Activated CD4-positive, alpha-beta memory T cell treated with anti-CD3 and anti-CD28 coated beads, Interleukin-2, amount 10 ng/mL, durations not matched to agents 7 days and 5 days (primary cell): ENCODE measurements around the gene TEFM. TPM values are rescaled to one million over a fixed set of nuclear protein-coding genes. Genes with fewer than 3 reads are reported as not detected.
A peak's percentile ranks its signal among the peaks of the same experiment; 100 is the strongest.
"Not testable (repeated sequence)": the region's sequence is repeated elsewhere in the genome, so short reads cannot be mapped to it uniquely, and the experiment has no call there.

Experiments
- CTCF ChIA-PET: fragments of 350-600 bp; sonication (Branson Sonifier 250); formaldehyde crosslinking; loops from one replicate; lab custom pipeline; 2021; ENCODE audit warnings: antibody characterized with exemption, inconsistent platforms; lab: Charles Lee
- POLR2A ChIA-PET: fragments of 350-600 bp; sonication (Branson Sonifier 250); formaldehyde crosslinking; loops from one replicate; lab custom pipeline; 2021; ENCODE audit warnings: antibody characterized with exemption; lab: Charles Lee
- DNase-seq: peaks from one replicate; pipeline ENCODE4 v3.0.0-alpha.2; 2020
- H3K27ac Mint-ChIP-seq: one replicate; pipeline ENCODE4 v1.8.0; 2021; ENCODE audit warnings: mild to moderate bottlenecking, mixed read lengths
- H3K27me3 Mint-ChIP-seq: one replicate; pipeline ENCODE4 v1.8.0; 2021; ENCODE audit warnings: mixed read lengths
- H3K36me3 Mint-ChIP-seq: one replicate; pipeline ENCODE4 v1.8.0; 2021; ENCODE audit warnings: low read depth, mixed read lengths
- H3K4me1 Mint-ChIP-seq: one replicate; pipeline ENCODE4 v1.8.0; 2021; ENCODE audit warnings: mixed read lengths
- H3K4me3 Mint-ChIP-seq: one replicate; pipeline ENCODE4 v1.8.0; 2021; ENCODE audit warnings: mild to moderate bottlenecking, mixed read lengths
- H3K9me3 Mint-ChIP-seq: one replicate; pipeline ENCODE4 v1.8.0; 2021; ENCODE audit warnings: mixed read lengths
- total RNA-seq, 2 experiments: library from RNA; stranded (reverse); gene quantifications; one replicate each; pipeline ENCODE4 v1.2.3, GENCODE V29; 2021

TEFM gene
- total RNA-seq, 2 experiments from 2014 or later, result 14.3 to 14.9 TPM

- peaks cover 17% of the 10 kb centered on the region for H3K27me3 Mint-ChIP-seq
- CTCF ChIA-PET, result interaction anchor here (0.7 to 1.2 kb wide), 3 partner anchors 9 to 300 kb away, joined by 3 to 4 read pairs (median 3); no protein-coding TSS in a partner anchor
- no peak overlapping the region for H3K27ac Mint-ChIP-seq
- H3K9me3 Mint-ChIP-seq, result no peaks in the 10 kb centered on the region
- H3K4me1 Mint-ChIP-seq, result peaks cover 2% of the 10 kb centered on the region
- no peak for DNase-seq
- no peak overlapping the region for H3K4me3 Mint-ChIP-seq
- POLR2A ChIA-PET, result interaction anchor here (1.2 kb wide), 1 partner anchor 10 kb away, joined by 4 read pairs; the partner anchor contains the start of gene TEFM
- H3K36me3 Mint-ChIP-seq, result no peaks in the 10 kb centered on the region
Measured at GRCh38 chr17:30915833-30916611, 10.0 kb upstream of the TEFM start.

- CTCF ChIA-PET, result no interaction called here
- Mint-ChIP-seq H3K4me1 (peaks cover 2% of the 10 kb centered on the region), H3K27ac (no peak overlapping the region), H3K4me3 (no peak overlapping the region), H3K9me3 (no peaks in the 10 kb centered on the region), H3K36me3 (no peaks in the 10 kb centered on the region), H3K27me3 (peaks cover 3% of the 10 kb centered on the region)
- POLR2A ChIA-PET, result no interaction called here
- no peak for DNase-seq
Measured at GRCh38 chr17:30913955-30914354, 7.9 kb upstream of the TEFM start.

GRCh38 chr17:30910151-30910550, 4.1 kb upstream of the TEFM start:
- H3K27me3 Mint-ChIP-seq, H3K36me3 Mint-ChIP-seq, POLR2A ChIA-PET, CTCF ChIA-PET, DNase-seq, H3K9me3 Mint-ChIP-seq, H3K27ac Mint-ChIP-seq, H3K4me3 Mint-ChIP-seq: not testable (repeated sequence)
- peaks cover 27% of the 10 kb centered on the region for H3K4me1 Mint-ChIP-seq

- peaks cover 7% of the 10 kb centered on the region for H3K36me3 Mint-ChIP-seq
- no peak overlapping the region for H3K4me3 Mint-ChIP-seq
- H3K27me3 Mint-ChIP-seq, result no peaks in the 10 kb centered on the region
- ChIA-PET CTCF (no interaction called here), POLR2A (no interaction called here)
- H3K27ac Mint-ChIP-seq, result no peak overlapping the region
- peaks cover 34% of the 10 kb centered on the region for H3K4me1 Mint-ChIP-seq
- H3K9me3 Mint-ChIP-seq, result no peaks in the 10 kb centered on the region
- DNase-seq, result no peak
Measured at GRCh38 chr17:30908717-30909420, 2.8 kb upstream of the TEFM start.

GRCh38 chr17:30905742-30906100, 317 bp downstream of the TEFM start:
- peaks cover 51% of the 10 kb centered on the region for H3K4me1 Mint-ChIP-seq
- peaks cover 26% of the 10 kb centered on the region for H3K36me3 Mint-ChIP-seq
- H3K27ac Mint-ChIP-seq, result peak overlapping the region; percentile 77
- no peaks in the 10 kb centered on the region for H3K9me3 Mint-ChIP-seq
- peak; percentile 33 for DNase-seq
- ChIA-PET POLR2A (interaction anchor here (1.4 to 2.5 kb wide), 3 partner anchors 10 to 159 kb away, joined by 4 to 12 read pairs (median 4); partner anchors contain the start of gene RNF135), CTCF (interaction anchor here (0.7 kb wide), 1 partner anchor 80 kb away, joined by 3 read pairs; no protein-coding TSS in a partner anchor)
- H3K4me3 Mint-ChIP-seq, result peak overlapping the region; percentile 94
- no peaks in the 10 kb centered on the region for H3K27me3 Mint-ChIP-seq

GRCh38 chr17:30897311-30897710, 8.7 kb downstream of the TEFM start:
- Mint-ChIP-seq H3K4me3 (no peak overlapping the region), H3K36me3 (peaks cover 35% of the 10 kb centered on the region), H3K4me1 (peaks cover 10% of the 10 kb centered on the region), H3K27me3 (no peaks in the 10 kb centered on the region), H3K27ac (no peak overlapping the region), H3K9me3 (no peaks in the 10 kb centered on the region)
- CTCF ChIA-PET, result no interaction called here
- POLR2A ChIA-PET, result interaction anchor here (0.9 kb wide), 1 partner anchor 59 kb away, joined by 3 read pairs; no protein-coding TSS in a partner anchor
- DNase-seq, result no peak

- H3K36me3 Mint-ChIP-seq, result peaks cover 25% of the 10 kb centered on the region
- CTCF ChIA-PET, result interaction anchor here (0.6 to 1.7 kb wide), 3 partner anchors 12 to 322 kb away, joined by 3 to 5 read pairs (median 3); no protein-coding TSS in a partner anchor
Measured at GRCh38 chr17:30894236-30894635, 11.8 kb downstream of the TEFM start.

GRCh38 chr17:30886187-30886586, 19.9 kb downstream of the TEFM start:
- Mint-ChIP-seq H3K36me3 (peaks cover 17% of the 10 kb centered on the region), H3K4me3 (no peak overlapping the region), H3K27ac (no peak overlapping the region), H3K9me3 (no peaks in the 10 kb centered on the region), H3K4me1 (no peaks in the 10 kb centered on the region), H3K27me3 (no peaks in the 10 kb centered on the region)
- POLR2A ChIA-PET, result no interaction called here
- CTCF ChIA-PET, result no interaction called here
- DNase-seq, result no peak

More at GRCh38 chr17:30894236-30894635, 11.8 kb downstream of the TEFM start:
- POLR2A ChIA-PET, result interaction anchor here (0.7 to 2.3 kb wide), 3 partner anchors 10 to 63 kb away, joined by 3 to 12 read pairs (median 3); partner anchors contain the start of gene ATAD5
- no peak for DNase-seq
- no peak overlapping the region for H3K4me3 Mint-ChIP-seq
- H3K4me1 Mint-ChIP-seq, result no peaks in the 10 kb centered on the region
- H3K9me3 Mint-ChIP-seq, result no peaks in the 10 kb centered on the region
- no peak overlapping the region for H3K27ac Mint-ChIP-seq
- H3K27me3 Mint-ChIP-seq, result no peaks in the 10 kb centered on the region

GRCh38 chr17:30869005-30869404, 37.0 kb downstream of the TEFM start:
- H3K27ac Mint-ChIP-seq, result no peak overlapping the region
- H3K9me3 Mint-ChIP-seq, result no peaks in the 10 kb centered on the region
- ChIA-PET POLR2A (no interaction called here), CTCF (interaction anchor here (0.7 kb wide), 1 partner anchor 1673 kb away, joined by 4 read pairs; no protein-coding TSS in a partner anchor)
- no peaks in the 10 kb centered on the region for H3K4me1 Mint-ChIP-seq
- H3K27me3 Mint-ChIP-seq, result no peaks in the 10 kb centered on the region
- no peak for DNase-seq
- no peak overlapping the region for H3K4me3 Mint-ChIP-seq
- H3K36me3 Mint-ChIP-seq, result peaks cover 44% of the 10 kb centered on the region

- ChIA-PET POLR2A (no interaction called here), CTCF (no interaction called here)
- DNase-seq, result no peak
- Mint-ChIP-seq H3K27ac (no peak overlapping the region), H3K4me3 (no peak overlapping the region), H3K4me1 (no peaks in the 10 kb centered on the region), H3K9me3 (no peaks in the 10 kb centered on the region), H3K27me3 (no peaks in the 10 kb centered on the region), H3K36me3 (peaks cover 40% of the 10 kb centered on the region)
Measured at GRCh38 chr17:30864636-30865035, 41.4 kb downstream of the TEFM start.

- peaks cover 49% of the 10 kb centered on the region for H3K36me3 Mint-ChIP-seq
- H3K27ac Mint-ChIP-seq, result no peak overlapping the region
- ChIA-PET CTCF (interaction anchor here (0.6 kb wide), 1 partner anchor 66 kb away, joined by 4 read pairs; no protein-coding TSS in a partner anchor), POLR2A (interaction anchor here (0.8 to 1.3 kb wide), 2 partner anchors 26 to 46 kb away, joined by 3 read pairs; partner anchors contain the start of gene ATAD5)
- H3K4me3 Mint-ChIP-seq, result no peak overlapping the region
- DNase-seq, result no peak
- H3K27me3 Mint-ChIP-seq, result no peaks in the 10 kb centered on the region
- H3K9me3 Mint-ChIP-seq, result no peaks in the 10 kb centered on the region
- H3K4me1 Mint-ChIP-seq, result no peaks in the 10 kb centered on the region
Measured at GRCh38 chr17:30858556-30859250, 47.3 kb downstream of the TEFM start.

GRCh38 chr17:30854146-30854545, 51.9 kb downstream of the TEFM start:
- ChIA-PET CTCF (interaction anchor here (1.0 kb wide), 1 partner anchor 21 kb away, joined by 3 read pairs; no protein-coding TSS in a partner anchor), POLR2A (no interaction called here)
- Mint-ChIP-seq H3K27ac (no peak overlapping the region), H3K27me3 (no peaks in the 10 kb centered on the region), H3K36me3 (peaks cover 51% of the 10 kb centered on the region), H3K4me3 (no peak overlapping the region), H3K9me3 (no peaks in the 10 kb centered on the region), H3K4me1 (no peaks in the 10 kb centered on the region)
- DNase-seq, result no peak
